ENCODE measurements around the gene FAM163B.

The FAM163B gene

DNA sequence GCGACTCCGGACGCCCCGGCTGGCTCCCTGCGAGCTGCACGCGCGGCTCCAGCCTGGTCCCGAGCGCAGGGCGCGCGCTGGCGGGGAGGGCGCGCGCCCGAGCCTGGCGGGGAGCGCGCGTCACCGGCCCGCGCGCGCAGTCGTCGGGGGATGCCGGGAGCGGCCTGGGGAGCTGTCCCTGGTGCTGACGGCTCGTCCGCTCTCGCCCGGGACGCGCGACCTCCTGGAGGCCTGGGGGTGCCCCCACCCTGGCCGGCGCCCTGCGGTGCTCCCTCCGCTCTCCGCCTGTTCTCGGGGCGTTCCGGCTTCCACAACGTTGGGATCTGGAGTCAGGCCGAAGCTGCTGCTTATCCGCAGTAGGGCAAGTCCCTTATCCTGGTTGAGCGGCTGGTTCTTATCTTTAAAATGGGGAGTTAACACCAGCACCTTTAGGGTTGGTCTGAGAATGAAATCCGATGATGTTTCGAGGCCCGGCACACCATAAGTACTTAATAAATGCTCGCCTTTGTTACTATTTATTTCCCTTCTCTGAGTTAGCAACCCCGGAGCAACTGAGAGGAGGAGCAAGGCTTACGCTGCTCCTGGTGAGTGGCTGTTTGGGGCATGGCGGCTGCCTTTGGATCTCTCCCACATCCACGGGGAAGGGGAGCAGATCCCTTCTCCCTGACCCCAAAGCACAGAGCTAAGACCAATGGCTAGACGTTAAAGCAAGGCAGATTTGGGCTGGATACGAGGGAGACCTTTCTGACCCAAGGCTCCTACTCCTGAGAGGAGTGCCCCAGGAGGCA, at the start of gene FAM163B:
Gene FAM163B (minus strand): TSS at position 79 of the 788 bp plus-strand sequence. CDS start 29,166 bp downstream, outside the sequence.
- peak; percentile 12 for DNase-seq

DNA sequence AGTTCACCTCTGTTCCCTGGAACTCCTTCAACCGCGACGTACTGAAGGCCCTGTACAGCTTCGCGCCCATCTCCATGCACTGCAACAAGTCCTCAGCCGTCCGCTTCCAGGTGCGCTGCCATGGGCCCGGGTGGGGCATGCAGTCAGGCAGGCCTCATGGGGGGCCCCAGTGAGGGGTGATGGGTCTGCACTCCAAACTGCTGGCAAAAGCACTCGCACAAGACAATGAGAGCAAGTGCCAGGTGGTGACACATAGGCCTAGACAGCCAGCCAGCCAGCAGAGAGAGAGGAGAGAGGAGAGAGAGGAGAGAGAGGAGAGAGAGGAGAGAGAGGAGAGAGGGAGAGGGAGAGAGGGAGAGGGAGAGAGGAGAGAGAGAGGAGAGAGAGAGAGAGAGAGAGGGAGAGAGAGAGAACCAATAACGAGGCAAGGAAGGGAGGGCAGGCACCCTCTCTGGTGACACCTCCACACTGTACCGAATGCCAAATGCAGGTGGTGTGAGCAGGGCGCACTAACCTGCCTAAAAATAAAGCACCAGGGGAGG, 48.0 kb upstream of the FAM163B start:
- DNase-seq: no peak

DNA sequence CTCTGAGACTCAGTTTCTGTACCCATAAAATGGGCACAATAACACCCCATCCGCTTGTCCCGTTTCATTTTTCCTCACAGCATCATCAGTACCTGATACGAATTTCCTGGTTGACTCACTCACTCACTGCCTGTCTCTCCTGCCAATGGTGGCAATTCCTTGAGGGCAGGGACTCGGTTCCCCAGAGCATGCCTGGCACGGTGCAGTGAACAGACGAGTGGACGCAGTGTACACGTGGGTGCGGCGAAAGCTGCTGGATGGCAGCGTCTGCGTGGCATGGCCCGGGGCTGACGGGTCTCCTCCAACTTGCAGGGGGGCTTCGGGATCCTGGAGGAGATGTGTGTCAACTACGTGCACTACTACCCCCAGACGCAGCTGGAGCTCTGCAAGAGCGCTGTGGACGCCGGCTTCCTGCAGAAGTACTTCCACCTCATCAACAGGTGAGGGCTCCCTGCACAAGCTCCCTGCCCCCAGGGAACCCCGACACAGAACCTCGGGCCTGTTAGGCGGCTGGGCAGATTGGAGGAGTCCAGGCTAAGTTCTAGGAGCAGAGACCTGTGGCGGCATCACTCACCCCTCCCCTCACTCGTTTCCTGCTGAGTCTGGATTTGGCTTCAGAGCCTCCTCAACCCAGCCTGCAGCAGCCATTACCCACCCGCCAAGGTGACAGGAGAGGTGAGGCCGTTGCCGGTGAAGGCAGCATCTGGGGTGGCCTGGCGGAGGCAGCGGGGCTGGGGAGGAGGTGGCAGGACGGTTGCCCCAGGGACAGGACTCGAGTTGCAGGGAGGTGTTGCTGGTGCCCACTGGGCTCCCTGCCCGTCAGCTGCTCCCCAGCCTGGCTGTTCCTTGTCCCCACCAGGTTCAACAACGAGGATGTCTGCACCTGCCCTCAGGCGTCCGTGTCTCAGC, 47.3 kb upstream of the FAM163B start:
- no peak for DNase-seq

DNA sequence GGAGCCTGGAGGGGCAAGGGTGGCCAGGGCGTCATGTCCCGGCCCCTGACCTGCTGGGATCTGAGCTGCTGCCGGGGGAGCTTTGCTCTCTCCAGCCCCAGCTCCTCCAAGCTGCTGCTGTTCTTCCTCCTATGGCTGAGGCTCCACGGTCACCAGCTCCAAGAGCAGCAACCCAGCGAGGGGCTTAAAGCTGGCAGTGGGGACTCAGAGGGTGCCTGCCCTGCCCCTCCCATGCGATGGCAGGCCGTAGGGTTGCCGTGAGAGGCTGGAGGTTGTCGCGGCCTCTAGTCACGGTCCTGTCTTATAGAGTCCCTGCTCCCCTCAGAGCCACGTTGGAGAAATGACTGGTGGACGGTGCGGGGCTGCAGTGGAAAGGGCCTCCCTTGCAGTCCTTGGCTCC, 46.5 kb upstream of the FAM163B start:
- no peak for DNase-seq

DNA sequence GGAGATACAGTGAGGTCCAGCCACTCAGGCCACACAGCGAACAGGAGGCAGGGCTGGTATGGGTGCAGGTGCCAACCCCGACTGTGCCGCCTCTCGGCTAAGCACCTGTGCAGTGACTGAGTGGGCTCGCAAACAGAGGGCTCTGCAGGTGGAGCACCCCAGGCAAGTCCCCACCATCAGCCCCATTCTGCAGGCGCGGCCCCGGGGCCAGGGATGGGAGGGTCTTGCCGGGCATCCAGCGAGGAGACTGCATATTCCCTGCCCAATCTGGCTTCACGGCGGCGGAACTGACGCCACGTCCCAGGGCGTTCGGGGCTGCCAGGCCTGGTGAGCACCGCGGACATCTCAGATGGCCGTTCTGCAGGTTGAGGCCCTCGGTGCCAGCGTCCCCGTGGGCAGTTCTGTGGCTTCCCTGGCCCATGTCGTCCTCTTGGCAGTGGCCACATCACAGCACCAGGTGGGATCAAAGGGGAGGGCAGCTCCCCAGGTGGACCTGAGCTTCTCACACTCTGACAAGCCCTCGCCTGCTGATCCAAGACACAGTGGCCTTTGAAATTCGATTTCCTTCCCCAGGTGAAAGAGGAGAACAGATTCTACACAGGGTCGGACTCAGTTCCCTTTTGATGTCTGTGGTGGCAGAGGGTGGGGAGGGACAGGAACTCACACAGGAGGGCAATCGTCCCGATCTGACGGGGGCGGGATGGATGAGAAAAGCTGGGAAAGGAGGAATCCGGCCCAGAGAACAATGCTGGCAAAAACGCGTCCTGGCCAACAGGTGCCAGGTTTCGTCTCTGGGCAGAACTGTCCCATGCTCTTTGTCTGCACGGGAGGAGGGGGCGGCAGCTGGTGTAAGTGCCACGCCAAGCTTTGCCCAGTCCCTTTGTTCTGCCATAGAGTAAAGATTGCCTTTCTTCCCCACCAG, 45.8 kb upstream of the FAM163B start:
- no peak for DNase-seq

DNA sequence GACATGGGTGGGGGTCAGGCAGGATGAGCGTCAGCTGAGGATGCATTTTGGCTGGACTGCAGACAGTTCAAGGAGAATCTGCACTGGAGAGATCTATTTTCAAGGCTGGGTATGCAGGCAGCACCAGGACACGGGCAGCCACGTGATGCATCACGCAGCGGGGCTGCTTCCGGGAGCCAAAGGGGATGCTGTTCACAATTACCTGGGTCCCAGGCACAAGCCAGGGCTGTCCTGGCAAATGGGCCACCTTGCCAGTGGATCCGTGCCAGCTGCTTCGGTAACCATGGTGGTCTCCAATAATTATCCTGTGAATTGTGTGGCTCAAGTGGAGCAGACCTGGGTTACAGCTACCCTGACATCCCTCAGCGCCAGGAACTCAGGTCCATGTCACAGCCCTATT, 44.4 kb upstream of the FAM163B start:
- DNase-seq: no peak

DNA sequence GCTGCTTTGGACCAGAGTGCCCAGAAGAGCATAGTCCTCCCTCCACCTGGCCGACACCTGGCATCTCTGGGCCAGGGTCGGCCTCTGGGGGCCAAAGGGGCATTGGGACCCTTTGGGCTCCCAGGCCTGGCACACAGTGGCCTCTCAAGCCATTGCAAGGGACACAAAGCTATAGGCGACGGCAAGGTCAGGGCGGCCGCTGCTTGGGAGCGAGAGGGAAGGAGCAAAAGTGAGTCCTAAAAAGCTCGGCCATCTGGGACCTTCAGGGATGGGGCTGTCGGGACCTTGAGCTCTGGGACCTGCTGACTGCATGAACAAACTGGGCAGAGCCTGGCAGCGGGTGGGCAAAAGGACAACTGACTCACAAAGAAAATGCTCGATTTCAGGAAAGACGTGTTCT, 40.8 kb upstream of the FAM163B start:
- DNase-seq: no peak

DNA sequence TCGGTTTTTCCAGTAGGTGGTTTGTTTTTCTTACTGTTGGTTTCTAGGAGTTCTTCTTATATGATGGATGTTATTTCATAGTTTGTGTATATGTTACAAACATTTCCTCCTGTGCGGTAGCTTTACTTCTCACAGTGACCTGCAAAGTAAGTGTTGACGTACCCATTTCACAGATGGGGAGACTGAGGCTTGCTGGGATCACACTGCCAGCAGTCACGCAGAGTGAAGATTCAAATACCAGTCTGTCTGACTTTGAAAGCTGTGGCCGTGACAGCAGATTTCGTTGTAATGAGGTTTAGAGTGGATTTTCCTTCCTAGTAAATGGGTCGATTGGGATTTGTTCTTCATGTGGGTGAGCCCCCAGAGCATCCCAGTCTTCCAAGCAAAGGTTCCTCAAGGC, 40.0 kb upstream of the FAM163B start:
- DNase-seq: no peak

DNA sequence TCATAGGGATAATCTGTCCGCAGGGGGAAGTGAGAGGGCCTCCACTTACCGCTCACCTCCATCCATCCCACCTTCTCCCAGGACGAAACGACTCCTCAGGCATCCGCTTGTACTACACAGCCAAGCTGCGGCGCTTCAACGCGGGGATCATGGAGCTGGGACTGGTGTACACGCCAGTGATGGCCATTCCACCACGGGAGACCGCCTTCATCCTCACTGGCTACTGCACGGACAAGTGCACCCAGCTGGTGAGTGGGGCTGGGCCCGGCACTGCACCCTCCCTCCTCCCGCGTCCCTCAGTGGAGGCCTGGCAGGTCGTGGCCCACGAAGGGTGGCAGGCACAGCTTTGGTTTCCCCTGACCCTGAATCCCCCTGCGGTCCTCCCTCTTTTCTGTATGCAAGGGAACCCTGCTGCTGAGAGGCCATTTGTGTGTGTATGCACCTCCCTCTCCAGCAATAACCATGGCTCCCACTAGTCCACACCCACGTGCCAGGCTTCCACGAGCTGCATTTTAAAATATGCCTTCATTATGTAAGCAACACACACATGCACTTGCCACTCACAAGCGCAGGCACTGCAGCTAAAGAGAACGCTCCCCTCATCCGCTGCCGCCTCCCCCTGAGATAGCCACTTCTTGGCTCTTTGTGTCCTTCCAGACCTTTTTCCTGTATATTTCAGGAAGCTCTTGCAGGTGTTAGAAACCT, 38.7 kb upstream of the FAM163B start:
- DNase-seq: no peak

DNA sequence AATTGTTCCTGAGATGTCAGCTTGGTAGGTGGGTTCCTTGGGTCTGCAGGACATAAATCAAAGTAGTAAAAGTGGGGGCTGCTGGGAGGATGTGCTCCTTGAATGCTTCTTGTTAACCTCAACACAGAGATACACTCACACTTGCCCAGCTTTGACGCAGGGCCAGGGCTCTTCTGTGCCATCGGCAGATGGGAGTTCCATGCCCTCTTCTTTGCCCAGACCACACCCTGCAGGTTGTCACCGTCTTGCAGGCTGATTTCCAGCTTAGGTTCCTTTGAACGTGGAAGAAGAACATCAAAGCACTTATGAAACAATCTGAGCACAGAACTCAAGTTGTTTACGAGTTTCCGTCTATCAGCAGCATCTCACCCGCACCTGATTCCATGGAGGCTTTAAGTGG, 38.0 kb upstream of the FAM163B start:
- no peak for DNase-seq

DNA sequence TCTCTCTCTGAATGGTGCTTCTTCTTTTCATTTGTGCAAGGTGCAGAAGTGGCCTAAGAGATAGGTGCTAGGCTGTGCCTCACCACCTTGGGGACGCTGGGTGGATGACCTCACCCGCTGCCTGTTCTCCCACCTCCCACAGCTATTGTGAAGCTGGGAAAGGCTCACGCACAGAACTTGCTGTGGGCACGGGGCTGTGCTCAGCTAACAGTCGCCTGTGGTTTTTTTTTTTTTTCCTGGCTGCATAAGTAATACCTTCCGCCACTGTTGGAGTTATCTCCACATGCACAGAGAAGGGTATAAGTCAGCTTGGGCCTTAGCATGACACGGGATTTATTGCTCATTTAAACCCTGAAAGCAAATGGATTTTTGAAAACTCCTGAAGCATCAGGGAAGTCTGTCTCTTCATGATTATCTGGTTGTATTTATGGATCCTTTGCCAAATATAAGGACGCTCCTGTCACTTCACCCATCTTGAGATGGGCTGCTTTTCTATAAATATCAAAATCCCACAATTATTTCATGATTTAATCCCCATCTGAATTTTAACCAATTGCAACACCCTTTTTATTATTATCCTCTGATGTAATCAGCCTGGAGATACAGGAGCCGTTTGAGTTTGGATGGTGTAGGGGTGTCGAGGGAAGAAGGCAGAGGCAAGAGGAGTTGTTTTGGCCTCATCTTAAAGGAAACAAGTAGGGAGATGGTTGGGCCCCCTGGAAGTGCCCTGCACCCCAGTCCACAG, 36.0 kb upstream of the FAM163B start:
- no peak for DNase-seq

DNA sequence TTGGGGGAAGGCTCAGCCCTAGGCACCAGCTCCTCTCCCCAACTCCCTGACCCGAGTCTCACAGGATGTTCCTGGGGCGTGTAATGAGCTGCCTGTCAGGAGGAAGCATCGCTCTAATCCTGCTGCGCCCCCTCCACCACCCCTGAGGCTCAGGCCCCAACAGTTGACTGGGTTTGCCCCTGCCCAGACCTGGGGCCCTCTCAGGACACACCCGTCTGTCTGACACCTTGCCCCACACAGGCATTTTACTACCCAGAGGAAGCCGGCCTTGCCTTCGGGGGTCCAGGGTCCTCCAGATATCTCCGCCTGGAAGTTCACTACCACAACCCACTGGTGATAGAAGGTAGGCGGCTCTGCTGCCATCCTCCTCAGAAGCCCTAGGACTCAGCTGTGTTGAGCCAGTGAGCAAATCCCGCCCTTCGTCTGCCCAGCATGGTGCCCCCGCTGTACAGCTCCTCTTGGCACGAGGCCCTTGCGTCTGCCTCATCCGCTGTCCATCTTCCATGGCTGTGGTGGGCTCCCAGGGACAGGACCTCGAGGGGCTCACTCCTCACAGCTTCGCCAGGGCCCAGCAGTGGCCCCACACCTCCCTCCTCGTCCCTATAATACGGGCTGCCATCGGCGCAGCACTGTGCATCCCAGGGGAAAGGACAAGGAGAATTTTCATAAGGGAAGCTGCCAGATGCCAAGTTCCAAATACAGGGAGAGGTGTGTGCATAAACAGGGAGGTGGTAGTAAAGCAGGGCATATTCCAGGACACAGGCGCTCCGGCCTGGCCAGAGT, 35.0 kb upstream of the FAM163B start:
- no peak for DNase-seq

DNA sequence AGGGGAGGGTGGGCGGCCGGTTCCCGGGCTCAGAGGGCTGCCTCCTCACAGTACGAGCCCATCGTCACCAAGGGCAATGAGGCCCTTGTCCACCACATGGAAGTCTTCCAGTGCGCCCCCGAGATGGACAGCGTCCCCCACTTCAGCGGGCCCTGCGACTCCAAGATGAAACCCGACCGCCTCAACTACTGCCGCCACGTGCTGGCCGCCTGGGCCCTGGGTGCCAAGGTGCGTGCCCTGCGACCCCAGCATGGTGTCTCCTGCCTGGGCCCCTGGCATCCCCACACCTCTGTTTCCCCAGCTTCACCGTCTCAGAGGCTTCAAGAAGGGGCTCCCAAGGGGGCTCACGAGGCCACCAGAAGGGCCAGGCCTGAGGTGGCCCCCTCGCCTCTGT, 34.2 kb upstream of the FAM163B start:
- DNase-seq: no peak

DNA sequence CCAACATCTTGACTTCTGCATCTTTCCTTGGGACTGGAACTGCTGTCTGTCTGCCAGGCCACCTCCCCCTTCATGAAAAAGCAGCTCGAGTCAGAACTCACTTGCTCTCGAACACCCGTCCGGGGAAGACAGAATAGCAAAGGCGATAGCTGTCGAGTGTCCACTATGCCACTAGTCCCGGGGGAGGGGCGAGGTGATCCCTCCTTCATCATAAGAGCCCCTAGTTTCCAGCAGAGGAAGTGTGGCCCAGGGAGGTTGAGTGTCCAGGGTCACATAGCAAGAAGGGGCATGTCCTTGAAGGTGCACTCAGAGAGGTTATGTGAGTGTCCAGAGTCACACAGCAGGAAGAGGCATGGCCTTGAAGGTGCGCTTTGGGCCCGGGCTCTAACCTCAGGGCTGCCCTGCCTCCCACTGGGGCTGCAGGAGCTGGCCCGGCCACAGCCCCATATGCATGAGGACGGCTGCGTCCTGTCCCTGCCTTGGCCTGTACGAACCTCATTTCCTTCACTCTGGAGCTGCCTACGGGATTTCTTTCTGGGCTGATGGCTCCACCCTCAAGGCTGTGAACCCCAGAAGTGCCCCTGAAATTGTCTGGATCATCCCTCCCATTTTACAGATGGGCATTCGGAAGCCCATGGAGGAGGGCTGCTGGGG, 33.6 kb upstream of the FAM163B start:
- no peak for DNase-seq

DNA sequence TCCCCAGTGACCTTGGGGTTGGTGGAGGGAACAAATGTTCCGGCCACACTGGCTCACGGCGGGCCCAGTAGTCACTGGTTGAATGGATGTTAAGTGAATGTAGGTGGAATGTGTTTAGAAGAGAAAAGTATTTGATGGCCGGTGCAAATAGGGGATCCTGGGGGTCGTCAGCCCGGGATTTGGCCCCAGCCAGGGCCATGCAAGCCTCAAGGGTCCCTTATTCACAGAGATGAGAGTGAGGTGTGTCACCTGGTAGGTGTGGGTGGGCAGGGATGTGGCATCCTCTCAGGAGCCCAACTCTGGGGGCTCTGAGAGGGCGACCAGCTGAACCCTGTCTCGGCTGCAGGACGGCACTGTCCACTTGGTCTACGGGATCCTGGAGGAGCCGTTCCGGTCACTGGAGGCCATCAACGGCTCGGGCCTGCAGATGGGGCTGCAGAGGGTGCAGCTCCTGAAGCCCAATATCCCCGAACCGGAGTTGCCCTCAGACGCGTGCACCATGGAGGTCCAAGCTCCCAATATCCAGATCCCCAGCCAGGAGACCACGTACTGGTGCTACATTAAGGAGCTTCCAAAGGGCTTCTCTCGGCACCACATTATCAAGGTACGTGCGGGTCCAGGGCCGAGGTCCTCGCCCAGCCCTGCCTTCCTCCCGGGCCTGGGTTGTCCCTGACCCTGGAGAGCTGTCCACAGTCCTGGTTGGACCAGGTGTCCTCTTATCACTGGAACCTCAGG, 32.8 kb upstream of the FAM163B start:
- no peak for DNase-seq

DNA sequence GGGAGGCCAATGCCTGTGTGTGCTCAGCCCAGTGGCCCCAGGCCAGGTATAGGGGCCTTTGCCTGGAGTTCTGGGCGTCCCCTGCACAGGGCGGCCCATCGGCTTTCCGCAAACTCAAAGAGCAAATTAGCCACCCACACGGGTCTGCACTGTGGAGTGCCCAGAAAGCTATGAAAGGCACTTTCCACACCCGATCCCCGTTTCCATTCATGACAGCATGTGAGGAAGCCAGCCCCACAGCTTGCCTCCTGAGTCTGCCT, 32.1 kb upstream of the FAM163B start:
- DNase-seq: no peak

DNA sequence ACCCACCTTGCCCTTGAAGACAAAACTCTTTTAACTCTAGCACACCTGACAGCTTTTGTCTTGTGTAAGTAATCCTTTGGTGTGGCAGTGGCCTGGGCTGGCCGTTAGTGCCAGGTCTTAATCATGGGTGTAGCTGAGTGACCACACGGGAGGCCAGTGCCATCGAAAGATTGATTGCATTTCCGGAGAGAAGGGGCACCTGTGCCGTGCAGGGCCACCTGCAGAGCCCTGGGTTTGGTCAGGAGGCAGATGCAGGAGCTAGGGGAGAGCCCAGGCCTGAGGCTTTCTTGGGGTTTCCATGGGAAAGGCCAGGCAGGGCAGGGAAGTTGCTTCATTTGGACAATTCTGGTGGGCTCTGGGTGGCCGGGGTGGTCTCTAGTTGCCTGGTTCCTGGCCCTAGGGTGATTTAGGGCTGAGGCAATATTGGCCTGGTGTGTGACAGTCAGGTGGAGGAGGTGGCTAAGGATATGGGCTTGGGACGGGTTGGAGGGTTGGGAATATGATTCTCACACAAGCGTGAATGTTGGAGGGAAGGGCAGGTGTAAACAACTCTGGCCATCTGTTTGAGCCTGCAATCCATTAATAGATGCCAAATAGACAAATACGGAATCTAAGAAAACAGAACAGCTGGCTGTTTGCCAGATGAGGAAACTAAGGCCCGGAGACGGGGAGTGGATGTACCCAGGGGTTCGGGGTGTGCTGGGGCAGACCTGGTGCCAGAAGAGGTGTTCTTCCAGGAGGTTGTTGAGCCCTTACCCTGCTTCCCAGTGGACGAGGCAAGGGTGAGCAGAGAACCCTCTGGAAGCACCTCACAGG, 31.6 kb upstream of the FAM163B start:
- DNase-seq: no peak

DNA sequence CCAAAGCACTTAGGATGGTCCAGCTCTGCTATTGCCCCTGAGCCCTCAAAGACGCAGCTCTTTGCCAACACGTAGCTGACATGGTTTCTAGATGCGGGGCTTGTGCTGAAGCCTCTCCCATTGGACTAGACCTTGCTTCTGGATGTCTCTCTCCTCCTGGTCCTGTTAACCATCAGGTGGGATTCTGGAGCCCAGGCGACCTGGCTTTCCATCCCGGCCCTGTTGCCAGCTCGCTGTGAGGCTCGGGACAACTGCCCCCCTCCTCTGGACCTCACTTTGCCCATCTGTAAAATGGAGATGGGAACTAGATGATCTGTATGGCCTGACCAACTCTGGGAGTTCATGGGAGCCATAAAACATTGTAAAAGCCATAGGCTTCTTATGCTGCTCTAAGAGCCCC, 31.0 kb upstream of the FAM163B start:
- DNase-seq: no peak

DNA sequence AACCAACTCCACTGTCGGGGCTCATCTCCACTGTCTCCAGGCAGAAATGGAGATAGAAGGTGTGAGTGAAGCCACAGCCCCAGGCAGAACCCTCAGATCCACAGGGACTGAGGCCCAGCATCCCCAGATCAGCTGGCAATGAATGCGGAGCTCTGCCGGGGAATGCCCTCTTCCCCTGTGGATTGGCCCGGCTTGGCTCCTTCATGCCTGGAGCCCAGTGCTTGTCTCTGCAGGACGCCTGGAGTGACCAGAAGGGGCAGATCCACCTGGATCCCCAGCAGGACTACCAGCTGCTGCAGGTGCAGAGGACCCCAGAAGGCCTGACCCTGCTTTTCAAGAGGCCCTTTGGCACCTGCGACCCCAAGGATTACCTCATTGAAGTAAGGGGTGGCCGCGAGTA, 30.4 kb upstream of the FAM163B start:
- DNase-seq: no peak
